Activated effector memory CD4-positive, alpha-beta T cell treated with anti-CD3 and anti-CD28 coated beads, Interleukin-2, amount 50 U/mL, for 16 hours (primary cell): ENCODE results near the gene ARHGAP25.

Experiments
- DNase-seq: peaks from one replicate; pipeline ENCODE4 v3.0.0-alpha.2; 2020

The ARHGAP25 gene

GRCh38 chr2:68805025-68805424 lies 70.4 kb downstream of the ARHGAP25 start:
- DNase-seq, result no peak

DNA sequence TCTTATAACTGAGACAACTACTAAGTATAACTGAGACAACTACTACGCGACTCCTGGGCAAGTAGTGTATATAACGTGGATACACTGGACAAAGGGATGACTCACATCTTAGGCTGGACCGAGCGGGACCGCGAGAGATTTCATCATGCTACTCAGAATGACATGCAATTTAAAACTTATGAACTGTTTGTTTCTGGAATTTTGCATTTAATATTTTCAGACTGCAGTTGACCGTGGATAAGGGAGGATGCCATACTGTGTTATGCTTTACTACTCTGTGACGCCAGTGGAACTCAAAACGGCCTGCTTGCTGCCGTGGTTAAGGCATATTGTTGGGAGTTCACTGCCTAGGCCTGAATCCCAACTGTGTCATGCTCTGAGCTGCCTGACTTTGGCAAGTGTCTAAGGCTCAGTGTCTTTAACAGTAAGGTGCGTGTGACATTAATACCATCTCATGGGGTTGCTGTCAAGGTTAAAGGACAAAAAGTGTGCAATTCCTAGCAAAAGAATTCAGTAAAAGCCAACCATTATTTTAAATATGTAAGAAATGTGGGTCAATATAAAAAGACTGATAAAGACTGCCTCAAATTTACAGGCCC lies 72.0 kb downstream of the ARHGAP25 start:
- no peak for DNase-seq

- no peak for DNase-seq
These were observed 73.2 kb downstream of the ARHGAP25 start for GRCh38 chr2:68807821-68808266.

DNA sequence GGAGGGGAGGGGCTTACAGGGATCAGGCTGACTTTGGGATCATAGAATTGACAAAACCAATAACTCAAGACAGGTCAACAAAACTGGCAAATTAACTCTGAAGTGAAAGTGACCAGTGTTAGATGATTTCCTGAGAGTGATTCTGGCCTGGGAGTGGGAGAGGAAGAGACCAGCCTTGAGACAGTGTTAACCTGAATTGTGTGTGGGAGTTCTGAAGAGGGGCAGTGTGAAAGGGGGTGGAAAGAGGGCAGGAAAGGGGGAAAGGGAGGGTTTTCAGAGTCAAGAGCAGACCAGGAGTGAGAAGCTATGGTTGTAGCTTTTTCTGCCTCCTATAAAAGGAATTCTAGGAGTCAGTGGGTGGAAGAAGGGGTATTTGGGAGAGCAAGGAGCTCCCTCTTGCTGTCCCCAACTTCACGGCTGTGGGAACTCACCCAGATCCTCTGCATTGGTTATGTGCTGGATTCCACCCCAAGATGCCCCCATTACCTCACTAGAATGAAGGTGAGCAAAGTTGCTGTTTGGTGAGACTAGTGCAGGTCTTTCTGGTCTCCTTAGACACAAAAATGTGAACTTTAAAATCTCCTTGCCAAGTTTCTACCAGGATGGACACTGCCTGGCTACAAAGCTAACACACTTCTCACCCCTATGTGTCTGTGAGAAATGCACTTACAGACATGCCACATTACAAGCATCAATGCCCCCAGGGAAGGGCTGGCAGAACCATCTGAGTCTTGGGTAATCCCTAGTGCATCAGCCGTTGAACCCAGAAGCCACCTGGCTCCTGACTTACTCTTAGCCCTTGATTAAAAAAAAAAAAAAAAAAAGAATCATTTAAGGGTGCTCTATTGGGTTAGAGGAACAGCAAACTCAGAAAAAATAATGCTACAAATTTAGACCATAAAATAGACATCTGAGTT lies 75.0 kb downstream of the ARHGAP25 start:
- no peak for DNase-seq

DNA sequence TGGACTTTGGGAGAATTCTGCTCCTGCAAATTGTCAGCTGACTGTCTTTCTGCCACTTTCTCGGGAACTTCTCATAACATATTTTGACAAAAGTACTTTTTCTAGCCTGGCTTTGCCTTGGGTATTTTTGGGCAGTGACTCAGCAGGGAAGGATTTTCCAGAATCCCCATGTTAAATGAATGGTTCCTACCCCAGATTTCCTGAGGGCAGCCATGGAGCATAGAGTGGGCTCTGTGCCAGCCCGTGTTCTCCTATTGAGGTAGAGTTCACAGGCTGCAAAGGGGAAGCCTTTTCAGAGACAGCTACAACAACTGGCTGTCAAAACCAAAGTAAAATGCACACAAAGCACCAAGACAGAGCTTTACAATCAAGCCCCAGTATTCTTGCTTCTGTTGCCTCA lies 76.8 kb downstream of the ARHGAP25 start:
- no peak for DNase-seq

DNA sequence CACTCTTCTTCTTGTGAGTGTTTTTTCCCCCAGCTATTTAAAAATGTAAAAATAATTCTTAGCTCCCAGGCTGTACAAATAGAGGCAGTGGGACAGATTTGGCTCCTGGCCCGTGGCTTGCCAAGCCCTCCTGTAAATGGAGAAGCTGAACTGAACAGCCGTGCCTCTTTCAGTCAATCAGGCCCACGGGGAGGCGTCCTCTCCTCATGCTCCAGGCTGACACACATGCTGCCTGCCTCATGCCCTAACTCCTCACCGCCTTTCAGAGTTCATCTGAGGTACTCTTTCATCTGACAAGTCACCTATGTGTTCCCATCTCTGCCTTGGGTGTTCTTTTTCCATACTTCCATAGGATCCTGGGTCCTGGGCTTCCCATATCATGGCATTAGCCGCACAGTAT lies 77.6 kb downstream of the ARHGAP25 start:
- no peak for DNase-seq

GRCh38 chr2:68813596-68813995 lies 79.0 kb downstream of the ARHGAP25 start:
- DNase-seq, result no peak

DNA sequence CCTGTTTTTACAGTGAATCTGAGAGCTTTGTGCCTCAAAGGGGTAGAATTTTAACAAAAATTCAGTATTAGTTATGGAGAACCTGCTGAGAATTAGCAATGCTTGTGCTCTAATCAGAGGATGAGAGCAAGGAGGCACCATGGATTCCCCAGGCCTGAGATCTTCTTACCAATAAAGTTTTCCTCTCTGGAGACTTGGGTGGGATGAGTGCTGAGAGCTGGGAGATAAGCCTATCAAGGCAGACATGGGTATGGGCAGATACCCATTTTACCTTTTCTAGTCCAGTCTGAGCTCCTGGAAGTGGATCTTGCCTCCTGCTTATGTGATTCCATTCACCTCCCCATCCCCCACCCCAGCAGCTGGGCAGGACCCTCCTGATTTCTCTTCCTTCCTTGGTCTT lies 82.7 kb downstream of the ARHGAP25 start:
- no peak for DNase-seq

- DNase-seq, result no peak
These were observed 84.9 kb downstream of the ARHGAP25 start for GRCh38 chr2:68819556-68819955.

- no peak for DNase-seq
These were observed 87.7 kb downstream of the ARHGAP25 start for GRCh38 chr2:68822207-68822872.

GRCh38 chr2:68824831-68825230 lies 90.2 kb downstream of the ARHGAP25 start:
- DNase-seq, result no peak

- DNase-seq, result no peak
These were observed 91.3 kb downstream of the ARHGAP25 start for GRCh38 chr2:68825866-68826265.

DNA sequence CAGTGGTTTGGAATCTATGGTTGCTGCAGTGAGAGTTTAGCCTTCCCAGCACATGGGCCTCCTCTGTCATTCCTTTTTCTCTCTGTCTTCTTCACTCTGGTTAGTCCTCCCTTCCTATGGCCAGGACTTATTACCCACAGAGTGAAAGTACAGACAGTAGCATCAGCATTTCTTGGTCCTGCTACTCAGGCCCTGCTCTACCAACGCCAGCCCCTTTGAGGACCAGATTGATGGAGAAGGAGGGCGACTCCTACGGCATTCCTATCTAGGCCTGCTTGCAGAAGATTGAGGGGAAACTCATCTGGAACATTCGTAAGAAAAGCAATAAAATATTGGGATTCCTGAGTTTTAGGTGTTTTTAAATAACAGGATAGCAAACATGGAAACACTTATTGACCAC lies 93.1 kb downstream of the ARHGAP25 start:
- DNase-seq, result no peak

DNA sequence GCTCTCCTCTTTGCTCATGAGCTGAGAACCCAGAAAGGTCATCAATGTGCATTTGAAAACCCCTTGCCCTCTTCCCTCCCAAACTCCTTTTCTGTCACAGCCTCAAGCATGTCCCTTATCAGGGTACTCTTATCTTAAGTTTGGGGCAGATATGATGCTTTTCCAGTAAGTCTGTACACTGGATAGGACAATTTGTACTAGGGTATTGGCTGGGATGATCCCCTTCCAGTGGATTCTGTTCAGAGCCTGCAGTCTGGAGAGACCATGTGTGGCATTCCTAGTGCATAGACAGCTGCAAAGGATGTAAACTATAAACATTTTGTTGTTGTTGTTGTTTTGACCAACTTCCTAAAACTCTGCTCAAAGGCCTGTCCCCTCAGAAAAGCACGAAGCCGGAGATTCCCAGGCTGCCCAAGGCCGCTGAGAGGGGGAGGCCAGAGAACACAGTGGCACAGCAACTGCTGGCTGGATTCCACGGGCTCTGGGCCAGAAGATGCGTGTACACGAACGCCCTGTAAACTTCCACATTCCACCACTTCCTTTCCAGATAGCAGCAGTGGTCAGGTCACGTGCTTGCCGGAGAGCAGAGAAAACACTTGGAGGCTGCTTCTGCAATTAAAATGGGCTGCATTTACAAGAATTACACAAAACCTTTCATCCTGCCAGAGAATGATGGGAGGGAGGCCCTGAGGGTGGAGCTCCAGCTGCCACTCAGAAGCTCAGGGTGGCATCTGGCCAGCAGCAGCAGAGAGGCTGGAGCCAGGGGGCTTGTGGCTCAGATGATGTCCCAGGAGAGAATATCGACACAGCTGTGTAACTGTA lies 94.5 kb downstream of the ARHGAP25 start:
- DNase-seq, result peak; percentile 87

DNA sequence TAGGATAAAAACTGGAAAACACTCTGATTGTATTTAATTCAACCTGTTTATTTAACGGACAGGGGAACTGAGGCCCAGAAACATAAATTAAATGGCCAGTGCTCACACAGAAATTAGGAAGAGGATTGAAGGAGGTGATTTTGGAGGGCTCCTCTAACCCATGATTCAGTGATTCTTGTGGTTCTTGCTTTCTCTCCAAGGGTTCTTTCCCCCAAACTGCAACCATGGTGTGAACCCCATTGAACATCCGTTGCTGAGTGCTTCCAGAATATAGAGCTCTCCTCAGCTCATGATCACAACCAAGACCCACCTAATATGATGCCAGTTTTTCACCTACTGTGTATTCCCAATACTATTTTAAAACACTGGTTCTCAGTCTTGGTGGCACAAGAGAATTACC lies 95.1 kb downstream of the ARHGAP25 start:
- no peak for DNase-seq

GRCh38 chr2:68831686-68832232 lies 97.1 kb downstream of the ARHGAP25 start:
- no peak for DNase-seq

- peak; percentile 78 for DNase-seq
These were observed 97.7 kb downstream of the ARHGAP25 start for GRCh38 chr2:68832233-68832869.

DNA sequence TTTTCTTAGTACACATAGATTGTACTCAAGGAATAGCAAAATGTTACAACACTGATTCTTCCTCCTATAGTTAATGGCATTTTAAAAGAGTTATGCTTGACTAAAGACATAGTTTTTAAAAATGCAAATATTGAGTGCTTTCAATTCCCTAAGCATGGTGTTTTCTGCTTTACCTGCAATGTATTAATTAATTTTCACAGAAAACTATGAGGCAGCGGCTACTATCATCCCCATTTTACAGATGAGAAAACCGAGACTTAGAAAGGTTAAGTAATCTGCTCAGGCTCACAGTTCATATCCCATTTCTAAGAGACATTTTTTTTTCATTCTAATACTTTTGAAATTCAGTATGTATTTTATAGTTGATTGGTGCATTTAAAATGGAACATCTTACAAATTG lies 98.6 kb downstream of the ARHGAP25 start:
- DNase-seq, result no peak

DNA sequence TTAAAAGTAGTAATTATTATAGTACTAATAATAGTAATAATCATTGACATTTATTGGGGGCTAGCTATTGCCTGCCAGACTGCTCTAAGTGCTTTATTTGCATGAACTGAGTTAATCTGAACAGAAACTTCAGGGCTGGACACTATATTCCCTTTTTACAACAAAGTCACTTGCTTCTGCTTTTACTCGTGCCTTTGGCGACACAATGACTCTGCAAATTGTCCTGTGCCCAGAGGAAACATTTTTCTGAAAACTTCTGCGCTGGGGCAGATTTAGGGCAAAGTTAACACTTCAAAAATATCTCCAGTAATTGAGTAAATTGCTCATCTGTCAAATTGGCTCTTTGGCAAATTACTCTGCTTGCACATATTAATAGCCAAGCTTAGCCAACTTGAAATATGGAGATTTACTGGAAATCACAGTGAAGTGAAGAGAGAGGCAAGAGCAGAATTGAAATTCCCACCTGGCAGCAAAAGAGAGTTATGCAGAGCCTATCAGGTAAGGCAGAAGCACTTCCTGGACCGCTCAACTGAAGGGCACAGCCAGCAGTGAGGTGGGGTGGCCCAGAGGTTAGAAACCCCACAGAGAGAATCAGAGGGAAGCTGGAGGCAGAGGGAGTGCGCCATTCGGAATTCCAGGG lies 100.2 kb downstream of the ARHGAP25 start:
- no peak for DNase-seq

DNA sequence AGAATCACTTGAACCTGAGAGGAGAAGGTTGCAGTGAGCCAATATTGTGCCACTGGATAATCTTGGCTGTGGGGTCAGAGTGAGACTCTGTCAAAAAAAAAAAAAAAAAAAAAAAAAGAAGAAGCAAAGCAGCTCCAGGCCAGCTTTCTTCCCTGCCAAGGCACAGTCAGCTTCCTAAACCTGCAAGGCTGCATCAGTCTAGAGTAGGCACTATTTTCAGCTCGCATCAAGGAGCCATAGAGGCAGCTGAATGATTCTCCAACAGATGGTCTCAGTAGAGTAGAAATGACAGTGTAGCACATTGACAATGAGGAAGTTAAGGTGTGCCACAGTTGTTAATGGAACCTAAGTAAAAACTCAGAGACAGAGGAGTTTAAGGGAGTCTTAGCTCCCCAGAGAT lies 101.0 kb downstream of the ARHGAP25 start:
- DNase-seq, result no peak

DNA sequence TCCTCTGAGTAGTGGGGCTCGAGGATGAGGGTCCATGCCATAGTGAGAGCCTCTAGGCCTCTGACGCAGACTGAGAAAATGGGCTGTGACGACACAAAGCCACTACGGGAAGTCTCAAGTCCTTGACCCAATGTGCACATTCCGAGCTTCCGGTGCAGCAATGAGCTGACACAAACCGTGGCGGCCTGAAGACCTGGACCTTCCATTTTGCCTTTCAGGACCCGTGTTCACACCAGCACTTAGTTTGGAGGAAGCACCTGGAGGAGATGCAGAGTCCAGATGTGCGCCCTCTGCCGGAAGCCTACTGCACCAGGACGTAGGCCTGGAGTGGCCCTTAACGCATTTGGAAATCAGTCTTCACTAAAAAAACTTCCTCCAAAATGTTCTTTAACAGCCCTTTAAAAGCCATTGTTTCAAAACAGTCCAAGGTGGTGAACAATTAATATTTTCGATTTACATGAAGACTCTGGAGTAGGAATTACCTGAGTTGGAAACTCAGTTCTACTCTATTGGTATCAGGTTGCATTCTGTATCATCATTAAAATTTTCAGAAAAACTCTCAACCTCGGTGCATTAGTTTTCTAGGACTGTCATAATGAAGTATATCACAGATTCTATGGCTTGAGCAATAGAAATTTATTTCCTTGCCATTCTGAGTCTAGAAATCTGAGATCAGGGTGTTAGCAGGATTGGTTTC lies 102.7 kb downstream of the ARHGAP25 start:
- DNase-seq, result peak; percentile 87
